IMR-90 (cell line): ENCODE measurements around the gene GKAP1. TPM values are rescaled to one million over a fixed set of nuclear protein-coding genes. Genes with fewer than 3 reads are reported as not detected.

ENCODE experiments used
- ATAC-seq: fragments of 200-7000 bp; cut with Tn5 transposase; 2 replicates; pipeline ENCODE4 v1.9.1; 2020; ENCODE audit warnings: low read depth, mild to moderate bottlenecking, moderate library complexity
- BruUV-seq: library from RNA; stranded (reverse); fragments of 400-500 nt; replicated peaks from 2 replicates; lab custom pipeline; 2021; lab: Mats Ljungman, UMichigan
- CTCF ChIA-PET: fragments of 300-600 bp; formaldehyde crosslinking; extraction: SDS; loops from one replicate; lab custom pipeline; 2021; ENCODE audit warnings: antibody characterized with exemption; lab: Yijun Ruan, JAX
- POLR2A ChIA-PET: fragments of 300-600 bp; sonication (Branson Sonifier 250); formaldehyde crosslinking; loops from one replicate; lab custom pipeline; 2022; ENCODE audit warnings: antibody characterized with exemption; ENCODE audit not compliant: unreplicated experiment; lab: Charles Lee
- DNase-seq: peaks from one replicate; pipeline ENCODE4 v3.0.0; 2013
- H2AFZ ChIP-seq: replicated peaks from 2 replicates; pipeline ENCODE3; 2013; ENCODE audit warnings: low read length, mild to moderate bottlenecking; ENCODE audit not compliant: poor library complexity
- H2AK5ac ChIP-seq: 2 replicates; pipeline ENCODE4 v1.6.1; 2013; ENCODE audit warnings: low read depth, low read length, inconsistent platforms
- H2AK9ac ChIP-seq: replicated peaks from 2 replicates; pipeline ENCODE3; 2013; ENCODE audit warnings: mild to moderate bottlenecking, low read depth, low read length, moderate library complexity; ENCODE audit not compliant: poor library complexity
- H2BK120ac ChIP-seq: 2 replicates; pipeline ENCODE4 v1.6.1; 2013; ENCODE audit warnings: low read depth, low read length, inconsistent platforms
- H2BK15ac ChIP-seq: 3 replicates; pipeline ENCODE4 v1.6.1; 2013; ENCODE audit warnings: low read depth, low read length, inconsistent platforms
- H2BK20ac ChIP-seq: 2 replicates; pipeline ENCODE4 v1.6.1; 2013; ENCODE audit warnings: low read depth, mild to moderate bottlenecking, inconsistent platforms, low read length, moderate library complexity
- H2BK5ac ChIP-seq: 2 replicates; pipeline ENCODE4 v1.6.1; 2013; ENCODE audit warnings: mild to moderate bottlenecking, low read depth, low read length, inconsistent platforms; ENCODE audit not compliant: poor library complexity, severe bottlenecking
- H3K14ac ChIP-seq: replicated peaks from 2 replicates; pipeline ENCODE4 v1.6.1; 2013; ENCODE audit warnings: low read depth, low read length, inconsistent platforms
- H3K18ac ChIP-seq: 2 replicates; pipeline ENCODE4 v1.6.1; 2013; ENCODE audit warnings: low read depth, low read length, control low read depth
- H3K23ac ChIP-seq: 2 replicates; pipeline ENCODE4 v1.6.1; 2013; ENCODE audit warnings: low read depth, low read length, inconsistent platforms
- H3K27ac ChIP-seq: 2 replicates; pipeline ENCODE4 v1.5.1; 2013; ENCODE audit warnings: mild to moderate bottlenecking, control low read depth, low read length; ENCODE audit not compliant: insufficient read depth
- H3K27me3 ChIP-seq: 2 replicates; pipeline ENCODE4 v1.6.1; 2013; ENCODE audit warnings: low read length; ENCODE audit not compliant: control insufficient read depth, insufficient read depth
- H3K36me3 ChIP-seq: 2 replicates; pipeline ENCODE4 v1.6.1; 2013; ENCODE audit warnings: low read length, mixed read lengths; ENCODE audit not compliant: control insufficient read depth, insufficient read depth
- H3K4ac ChIP-seq: 2 replicates; pipeline ENCODE4 v1.6.1; 2013; ENCODE audit warnings: low read depth, low read length, inconsistent platforms
- H3K4me1 ChIP-seq: 2 replicates; pipeline ENCODE4 v1.6.1; 2013; ENCODE audit warnings: low read length, mixed read lengths; ENCODE audit not compliant: control insufficient read depth, insufficient read depth
- H3K4me2 ChIP-seq: 2 replicates; pipeline ENCODE4 v1.6.1; 2013; ENCODE audit warnings: low read depth, mild to moderate bottlenecking, control low read depth, low read length, moderate library complexity
- H3K4me3 ChIP-seq: 2 replicates; pipeline ENCODE4 v1.5.1; 2013; ENCODE audit warnings: low read depth, mild to moderate bottlenecking, control low read depth, low read length, moderate library complexity; ENCODE audit not compliant: insufficient read depth
- H3K56ac ChIP-seq: 2 replicates; pipeline ENCODE4 v1.6.1; 2013; ENCODE audit warnings: low read length, inconsistent platforms; ENCODE audit not compliant: insufficient read depth; ENCODE audit errors: extremely low read depth
- H3K79me1 ChIP-seq, 2 experiments: 2 replicates each; pipeline ENCODE4 v1.6.1; 2013; ENCODE audit warnings: low read length in 2 of 2, inconsistent platforms in 1 of 2, low read depth in 1 of 2
- H3K9ac ChIP-seq: 2 replicates; pipeline ENCODE4 v1.6.1; 2013; ENCODE audit warnings: low read depth, low read length, control low read depth
- H3K9me1 ChIP-seq: 2 replicates; pipeline ENCODE4 v1.6.1; 2013; ENCODE audit warnings: low read length, inconsistent platforms; ENCODE audit not compliant: insufficient read depth
- H3K9me3 ChIP-seq: 2 replicates; pipeline ENCODE4 v1.6.1; 2013; ENCODE audit warnings: low read length; ENCODE audit not compliant: control insufficient read depth, insufficient read depth
- H4K20me1 ChIP-seq: 2 replicates; pipeline ENCODE4 v1.6.1; 2013; ENCODE audit warnings: low read length, inconsistent platforms; ENCODE audit not compliant: insufficient read depth
- H4K5ac ChIP-seq: 2 replicates; pipeline ENCODE4 v1.6.1; 2013; ENCODE audit warnings: mild to moderate bottlenecking, low read depth, low read length, control low read depth
- H4K8ac ChIP-seq, 2 experiments: 2 replicates each; pipeline ENCODE4 v1.6.1; 2013; ENCODE audit warnings: low read depth in 2 of 2, low read length in 2 of 2, control low read depth in 1 of 2, inconsistent platforms in 1 of 2
- H4K91ac ChIP-seq: 2 replicates; pipeline ENCODE4 v1.6.1; 2013; ENCODE audit warnings: low read depth, low read length, inconsistent platforms; ENCODE audit not compliant: insufficient read depth
- BHLHE40 ChIP-seq: fragments of 150-350 bp; IDR thresholded peaks from 2 replicates; pipeline ENCODE4 v1.6.1; 2016; ENCODE audit warnings: mild to moderate bottlenecking, low read depth, low read length
- CEBPB ChIP-seq: IDR thresholded peaks from 2 replicates; pipeline ENCODE4 v1.6.1; 2012; ENCODE audit warnings: low read depth, low read length, improper control_type of control experiment
- CHD1 ChIP-seq: IDR thresholded peaks from 2 replicates; pipeline ENCODE4 v1.6.1; 2012; ENCODE audit warnings: low read depth, low read length, improper control_type of control experiment
- CTCF ChIP-seq: conservative IDR thresholded peaks from 2 replicates; pipeline ENCODE4 v1.5.1; 2012; ENCODE audit warnings: mild to moderate bottlenecking, low read depth, low read length, improper control_type of control experiment
- FOS ChIP-seq: fragments of 150-350 bp; IDR thresholded peaks from 2 replicates; pipeline ENCODE4 v1.6.1; 2016; ENCODE audit warnings: low read depth, low read length
- MAFK ChIP-seq: IDR thresholded peaks from 2 replicates; pipeline ENCODE4 v1.6.1; 2012; ENCODE audit warnings: low read depth, low read length, improper control_type of control experiment
- MAZ ChIP-seq: IDR thresholded peaks from 2 replicates; pipeline ENCODE4 v1.6.1; 2012; ENCODE audit warnings: low read depth, mild to moderate bottlenecking, low read length, improper control_type of control experiment, moderate library complexity, borderline replicate concordance
- MXI1 ChIP-seq: IDR thresholded peaks from 2 replicates; pipeline ENCODE4 v1.6.1; 2012; ENCODE audit warnings: low read depth, mild to moderate bottlenecking, low read length, moderate library complexity, borderline replicate concordance
- NFE2L2 ChIP-seq: fragments of 150-350 bp; IDR thresholded peaks from 2 replicates; pipeline ENCODE4 v1.6.1; 2016; ENCODE audit warnings: low read depth, mild to moderate bottlenecking, low read length
- POLR2A ChIP-seq: IDR thresholded peaks from 2 replicates; pipeline ENCODE4 v1.6.1; 2012; ENCODE audit warnings: mild to moderate bottlenecking, low read depth, low read length
- RAD21 ChIP-seq: IDR thresholded peaks from 2 replicates; pipeline ENCODE4 v1.6.1; 2012; ENCODE audit warnings: low read length, improper control_type of control experiment
- RCOR1 ChIP-seq: IDR thresholded peaks from 2 replicates; pipeline ENCODE4 v1.6.1; 2012; ENCODE audit warnings: mild to moderate bottlenecking, low read length, improper control_type of control experiment; ENCODE audit not compliant: insufficient replicate concordance
- RFX5 ChIP-seq: IDR thresholded peaks from 2 replicates; pipeline ENCODE4 v1.8.0; 2012; ENCODE audit warnings: low read depth, mild to moderate bottlenecking, low read length, moderate library complexity
- SMC3 ChIP-seq: fragments of 150-350 bp; IDR thresholded peaks from 2 replicates; pipeline ENCODE4 v1.6.1; 2016; ENCODE audit warnings: low read depth, mild to moderate bottlenecking, antibody characterized with exemption, low read length, moderate library complexity
- USF2 ChIP-seq: fragments of 150-350 bp; IDR thresholded peaks from 2 replicates; pipeline ENCODE4 v1.6.1; 2017; ENCODE audit warnings: mild to moderate bottlenecking, antibody characterized with exemption, low read length, low read depth
- WGBS, 2 experiments: methylation state at CpG; one replicate each; pipeline versions ENCODE4 v1.1.5 to v1.1.7; 2013; ENCODE audit warnings: missing lambda C conversion rate in 2 of 2; ENCODE audit not compliant: insufficient read length in 1 of 2; ENCODE audit errors: extremely low coverage in 2 of 2; 5-methylcytosine and 5-hydroxymethylcytosine counted together
- dilution Hi-C: fragments of 300-500 bp; cut with HindIII; formaldehyde crosslinking; loops from one replicate; pipeline ENCODE4 v1.14.3; 2018; ENCODE audit warnings: low sequenced_read_pairs; ENCODE audit not compliant: unreplicated experiment
- in situ Hi-C: fragments of 300-500 bp; cut with MboI; formaldehyde crosslinking; loops from 3 replicates; pipeline ENCODE4 v1.14.3; 2019; ENCODE audit warnings: low sequenced_read_pairs, inconsistent platforms, mixed read lengths
- intact Hi-C: fragments of 100-400 bp; cut with micrococcal nuclease; formaldehyde crosslinking; loops from 2 replicates; pipeline ENCODE4 v1.10.0; 2022
- polyA plus RNA-seq, 3 experiments: library from polyadenylated mRNA; depleted of rRNA; stranded (reverse); fragments of >200 nt; gene quantifications; 2 replicates each; pipeline ENCODE4 v1.2.3, GENCODE V29; 2012; ENCODE audit warnings: low replicate concordance in 1 of 3
- total RNA-seq: library from RNA; depleted of rRNA; stranded (reverse); fragments of >200 nt; gene quantifications from 2 replicates; pipeline ENCODE4 v1.2.3, GENCODE V29; 2012
- TF ChIP-seq, protein P1 (sequence below): fragments of 150-350 bp; IDR thresholded peaks from 2 replicates; pipeline ENCODE4 v1.6.1; 2016; ENCODE audit warnings: low read depth, mild to moderate bottlenecking, low read length, moderate library complexity, borderline replicate concordance

The GKAP1 gene
- total and polyA plus RNA-seq, 2 of the 4 experiments (the other 2 are of a cell fraction): 0.18 to 1.4 TPM

DNA sequence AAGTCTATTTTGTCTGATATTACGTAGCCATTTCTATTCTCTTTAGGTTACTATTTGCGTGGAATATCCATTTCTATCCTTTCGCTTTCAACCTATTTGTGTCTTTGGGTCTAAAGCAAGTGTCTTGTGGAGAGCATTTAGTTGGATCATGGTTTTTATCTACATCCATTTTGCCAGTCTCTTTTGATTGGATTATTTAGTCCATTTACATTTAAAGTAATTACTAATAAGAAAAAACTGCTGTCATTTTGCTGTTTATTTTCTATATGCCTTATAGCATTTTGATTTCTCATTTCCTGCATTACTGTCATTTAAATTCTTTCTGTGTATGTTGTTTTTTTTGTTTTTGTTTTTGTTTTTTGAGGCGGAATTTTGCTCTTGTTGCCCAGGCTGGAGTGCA, 83.8 kb downstream of the GKAP1 start:
- Histone ChIP-seq H2AK5ac (no peak overlapping the region), H3K4me3 (no peak overlapping the region), H4K5ac (no peak overlapping the region), H2BK120ac (no peak overlapping the region), H3K18ac (no peak overlapping the region), H4K91ac (no peak overlapping the region), H2AFZ (no peak overlapping the region), H3K4me1 (no peaks in the 10 kb centered on the region), H3K79me1 (no peaks in the 10 kb centered on the region), H3K56ac (no peak overlapping the region), H3K9me1 (no peaks in the 10 kb centered on the region), H4K8ac (no peak overlapping the region), H3K14ac (no peak overlapping the region), H2BK15ac (no peak overlapping the region), H3K4ac (no peak overlapping the region), H3K9me3 (no peaks in the 10 kb centered on the region), H3K4me2 (no peak overlapping the region), H3K23ac (no peak overlapping the region), H3K27ac (no peak overlapping the region), H3K9ac (no peak overlapping the region), H3K36me3 (no peaks in the 10 kb centered on the region), H2AK9ac (no peak overlapping the region), H2BK20ac (no peak overlapping the region), H2BK5ac (no peak overlapping the region), H4K20me1 (no peaks in the 10 kb centered on the region), H3K27me3 (no peaks in the 10 kb centered on the region; the same call in 1 of the 2 replicates)
- POLR2A ChIA-PET: no interaction called here
- DNase-seq: no peak
- intact Hi-C loops (loop anchor here (5.0 kb wide), 1 partner anchor 49 kb away; no protein-coding TSS in a partner anchor), dilution Hi-C loops (no loop called here), in situ Hi-C loops (no loop called here)
- no TSS peak for BruUV-seq
- CTCF ChIA-PET: no interaction called here
- no peak for TF ChIP-seq SMC3
- no peak for TF ChIP-seq CEBPB
- TF ChIP-seq MAZ: no peak
- TF ChIP-seq RCOR1: no peak
- TF ChIP-seq BHLHE40: no peak
- TF ChIP-seq CTCF: no peak
- no peak for TF ChIP-seq NFE2L2
- TF ChIP-seq MAFK: no peak
- no peak for TF ChIP-seq USF2
- TF ChIP-seq CHD1: no peak
- TF ChIP-seq RAD21: no peak
- TF ChIP-seq MXI1: no peak
- TF ChIP-seq, protein P1, sequence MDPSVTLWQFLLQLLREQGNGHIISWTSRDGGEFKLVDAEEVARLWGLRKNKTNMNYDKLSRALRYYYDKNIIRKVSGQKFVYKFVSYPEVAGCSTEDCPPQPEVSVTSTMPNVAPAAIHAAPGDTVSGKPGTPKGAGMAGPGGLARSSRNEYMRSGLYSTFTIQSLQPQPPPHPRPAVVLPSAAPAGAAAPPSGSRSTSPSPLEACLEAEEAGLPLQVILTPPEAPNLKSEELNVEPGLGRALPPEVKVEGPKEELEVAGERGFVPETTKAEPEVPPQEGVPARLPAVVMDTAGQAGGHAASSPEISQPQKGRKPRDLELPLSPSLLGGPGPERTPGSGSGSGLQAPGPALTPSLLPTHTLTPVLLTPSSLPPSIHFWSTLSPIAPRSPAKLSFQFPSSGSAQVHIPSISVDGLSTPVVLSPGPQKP: no peak
- no peak for TF ChIP-seq POLR2A
- no peak for TF ChIP-seq RFX5
- TF ChIP-seq FOS: no peak
- WGBS, 2 experiments: no CpG with 5 or more reads among the region's 4 CpGs
- no peak for ATAC-seq
